ENCODE data around the gene PRKCH.

PRKCH gene

DNA sequence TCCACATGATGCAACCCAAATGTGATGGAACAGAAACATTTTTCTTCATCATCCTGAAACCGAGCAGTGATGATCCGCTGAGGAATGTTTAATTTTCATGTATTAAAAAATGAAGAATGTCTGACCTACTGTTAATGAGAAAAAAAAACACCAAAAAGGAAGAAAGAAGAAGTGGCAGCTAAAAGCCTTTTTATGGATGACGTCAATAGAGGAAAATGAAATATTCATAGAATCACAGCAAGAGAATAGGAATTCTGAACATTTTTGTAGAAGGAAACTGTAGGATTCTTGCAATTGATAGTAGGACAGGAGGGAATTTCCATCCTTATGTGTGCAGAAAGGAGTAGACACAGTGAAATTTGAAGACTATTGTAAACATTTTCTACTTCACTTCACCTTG, 112.9 kb downstream of the PRKCH start:
- no peak for DNase-seq

DNA sequence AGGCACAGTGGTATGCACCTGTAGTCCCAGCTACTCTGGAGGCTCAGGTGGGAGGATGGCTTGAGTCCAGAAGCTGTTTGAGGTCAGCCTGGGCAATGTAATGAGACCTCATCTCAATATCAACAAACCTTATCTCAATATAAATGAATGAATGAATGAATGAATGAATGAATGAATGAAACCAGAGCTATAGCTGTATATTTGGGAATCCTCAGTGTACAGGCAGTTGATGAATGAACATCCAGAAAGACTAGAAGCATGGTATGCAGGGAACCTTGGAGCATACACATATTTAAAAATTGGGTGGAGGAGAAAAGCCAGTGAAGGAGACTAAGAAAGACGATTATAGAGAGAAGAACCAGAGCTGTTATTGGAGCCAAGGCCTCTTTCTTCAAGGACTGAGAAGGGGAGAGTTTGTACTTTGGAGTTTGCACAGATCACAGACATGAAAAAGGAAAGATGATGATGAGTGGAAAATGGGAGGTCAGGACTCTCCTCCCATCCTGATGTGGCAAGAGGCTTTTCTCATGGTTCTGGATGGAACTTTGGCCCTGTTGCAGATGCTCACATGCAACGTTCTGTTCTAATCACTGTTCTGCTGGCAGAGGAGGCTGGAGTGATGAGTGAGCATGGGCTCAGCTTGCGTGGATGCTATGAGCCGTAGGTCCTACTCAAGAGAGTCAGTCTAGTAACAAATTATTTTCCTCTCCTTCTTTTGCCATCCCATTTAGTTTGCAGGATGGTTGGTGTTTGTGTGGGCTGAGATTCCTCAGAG, 114.4 kb downstream of the PRKCH start:
- DNase-seq = no peak

DNA sequence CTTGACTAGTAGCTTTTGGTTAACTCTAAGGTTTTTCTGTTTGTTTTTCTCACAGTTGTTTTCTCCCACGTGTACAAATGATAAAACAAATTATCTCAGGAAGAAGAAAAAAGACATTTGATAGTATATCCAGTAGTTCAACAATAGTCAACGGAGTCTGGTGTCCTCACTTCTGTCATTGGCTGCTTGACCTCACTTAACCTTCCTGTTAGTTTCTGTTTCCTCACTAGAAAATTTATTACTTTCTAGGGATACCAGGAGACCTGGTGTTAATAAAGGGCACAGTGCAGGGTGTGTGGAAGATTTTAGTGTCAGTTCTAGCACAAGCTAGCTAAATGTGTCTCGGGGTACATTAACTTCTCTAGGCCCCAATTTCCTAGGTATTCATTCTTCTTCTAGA, 116.0 kb downstream of the PRKCH start:
- no peak for DNase-seq

- DNase-seq = no peak
These were observed 116.7 kb downstream of the PRKCH start for GRCh38 chr14:61438036-61438435.

GRCh38 chr14:61438497-61438859, 117.1 kb downstream of the PRKCH start:
- DNase-seq = no peak

- DNase-seq = no peak
These were observed 117.7 kb downstream of the PRKCH start for GRCh38 chr14:61438860-61439765.

- DNase-seq = no peak
These were observed 118.5 kb downstream of the PRKCH start for GRCh38 chr14:61439779-61440418.

DNA sequence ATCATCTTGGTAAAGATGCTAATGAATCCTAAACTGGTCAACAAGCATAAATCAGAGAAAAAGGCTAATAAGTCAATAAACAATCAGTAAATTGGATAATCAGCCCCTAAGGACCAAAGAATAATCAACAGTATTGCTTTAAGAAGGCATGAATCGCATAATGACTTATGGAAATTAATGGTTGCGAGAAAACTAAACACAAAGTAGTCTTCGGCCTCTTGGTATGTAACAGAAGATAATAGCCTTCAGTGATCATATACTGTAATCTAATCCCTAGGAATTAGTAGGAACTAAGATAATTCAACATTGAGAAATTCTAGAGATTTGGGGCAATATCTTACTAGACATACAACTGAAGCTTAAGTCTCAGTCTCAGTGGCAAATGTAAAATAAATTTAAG, 122.1 kb downstream of the PRKCH start:
- DNase-seq = no peak

GRCh38 chr14:61444215-61444768, 122.9 kb downstream of the PRKCH start:
- no peak for DNase-seq

- DNase-seq = no peak
These were observed 130.1 kb downstream of the PRKCH start for GRCh38 chr14:61451491-61451890.

GRCh38 chr14:61451891-61452400, 130.6 kb downstream of the PRKCH start:
- DNase-seq = no peak

GRCh38 chr14:61452452-61452851, 131.1 kb downstream of the PRKCH start:
- no peak for DNase-seq

DNA sequence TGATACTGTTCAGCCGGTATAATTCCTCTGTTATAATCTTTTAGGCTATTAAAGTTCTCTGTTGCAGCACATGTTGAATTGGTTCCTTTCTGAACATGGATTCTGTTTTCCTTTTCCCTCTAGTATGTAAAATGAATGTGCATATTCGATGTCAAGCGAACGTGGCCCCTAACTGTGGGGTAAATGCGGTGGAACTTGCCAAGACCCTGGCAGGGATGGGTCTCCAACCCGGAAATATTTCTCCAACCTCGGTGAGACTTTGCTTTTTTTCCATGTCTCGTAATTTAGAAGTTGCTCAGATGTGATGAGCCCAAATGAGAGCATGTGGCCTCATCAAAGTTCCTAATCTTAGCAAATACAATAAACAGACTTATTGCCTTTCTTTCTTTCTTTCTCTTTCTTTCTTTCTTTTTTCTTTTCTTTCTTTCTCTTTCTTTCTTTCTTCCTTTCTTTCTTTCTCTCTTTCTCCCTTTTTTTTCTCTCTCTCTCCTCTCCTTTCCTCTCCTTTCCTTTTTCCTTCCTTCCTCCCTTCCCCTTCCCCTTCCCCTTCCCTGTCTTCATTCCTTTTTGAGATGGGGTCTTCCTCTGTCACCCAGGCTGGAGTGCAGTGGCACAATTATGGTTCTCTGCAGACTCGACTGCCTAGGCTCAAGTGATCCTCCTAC, 131.9 kb downstream of the PRKCH start:
- no peak for DNase-seq

GRCh38 chr14:61454545-61454944, 133.2 kb downstream of the PRKCH start:
- DNase-seq = peak; percentile 23

GRCh38 chr14:61455351-61455750, 134.0 kb downstream of the PRKCH start:
- no peak for DNase-seq

- peak; percentile 86 for DNase-seq
These were observed 135.3 kb downstream of the PRKCH start for GRCh38 chr14:61456720-61457119.

DNA sequence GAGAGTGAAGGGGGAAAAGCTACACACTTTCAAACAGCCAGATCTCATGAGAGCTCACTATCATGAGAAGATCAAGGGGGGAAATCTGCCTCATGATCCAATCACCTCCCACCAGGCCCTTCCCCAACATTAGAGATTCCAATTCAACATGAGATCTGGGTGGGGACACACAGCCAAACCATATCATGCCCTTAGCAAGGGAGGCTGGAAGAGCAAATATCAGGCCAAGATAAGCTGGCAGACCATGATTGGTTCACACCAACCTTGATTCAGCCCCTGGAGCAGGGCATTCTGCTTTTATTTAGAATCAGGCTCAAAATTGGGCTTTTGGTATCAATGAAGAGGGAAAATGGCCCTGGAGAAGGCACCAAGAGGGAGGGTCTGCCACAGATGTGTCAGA, 137.4 kb downstream of the PRKCH start:
- DNase-seq = no peak

DNA sequence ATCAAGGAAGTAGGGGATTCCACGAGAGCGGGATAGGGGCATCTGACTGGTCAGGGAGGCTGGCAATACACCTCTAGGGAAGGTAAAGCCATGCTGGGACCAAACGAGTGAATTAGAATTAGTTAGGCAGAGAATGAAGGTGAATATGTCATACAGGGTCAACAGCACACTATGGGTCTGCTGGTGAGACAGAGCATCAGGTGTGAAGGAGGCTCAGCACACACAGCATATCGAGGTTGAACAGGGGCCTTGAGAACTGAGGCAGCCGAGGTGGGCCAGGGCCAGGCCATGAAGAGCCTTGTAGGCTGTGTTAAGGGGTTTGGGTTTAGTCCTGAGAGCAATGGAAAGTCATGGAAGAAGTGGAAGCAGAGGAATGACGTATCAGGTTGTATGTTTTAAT, 137.8 kb downstream of the PRKCH start:
- DNase-seq = no peak

DNA sequence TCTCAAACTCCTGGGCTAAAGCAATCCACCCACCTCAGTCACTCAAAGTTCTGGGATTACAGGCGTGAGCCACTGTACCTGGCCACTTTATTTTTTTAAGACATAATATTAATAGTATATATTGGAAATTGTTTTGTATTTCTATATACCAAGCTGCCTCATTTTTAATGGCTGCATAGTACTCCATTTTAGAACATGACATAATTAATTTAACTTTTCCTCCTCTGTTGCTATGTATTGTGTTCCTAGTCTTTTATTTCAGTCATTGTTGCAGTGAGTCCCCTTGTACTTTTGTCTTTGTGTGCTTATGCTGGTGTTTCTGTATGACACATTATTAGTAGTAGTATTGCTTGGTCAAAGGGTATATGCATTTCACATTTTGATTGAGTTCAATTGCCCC, 138.7 kb downstream of the PRKCH start:
- no peak for DNase-seq

- peak; percentile 23 for DNase-seq
These were observed 139.6 kb downstream of the PRKCH start for GRCh38 chr14:61460718-61461611.

GRCh38 chr14:61461808-61462275, 140.5 kb downstream of the PRKCH start:
- peak; percentile 79 for DNase-seq
